Skeletal muscle tissue (tissue), 5 donors: Measurements from ENCODE around the gene RARA. TPM values are rescaled to one million over a fixed set of nuclear protein-coding genes. Genes with fewer than 3 reads are reported as not detected.

ENCODE experiments used
- H3K27ac ChIP-seq: one replicate; pipeline ENCODE4 v1.7.0; 2013; ENCODE audit warnings: mild to moderate bottlenecking, low read depth, low read length, inconsistent platforms
- H3K27me3 ChIP-seq, 3 donors: one replicate each; pipeline ENCODE4 v1.7.0; 2013; ENCODE audit warnings: low read length in 3 of 3; ENCODE audit not compliant: control insufficient read depth in 3 of 3, insufficient read depth in 3 of 3
- H3K36me3 ChIP-seq, 3 donors: one replicate each; pipeline ENCODE4 v1.7.0; 2013; ENCODE audit warnings: low read length in 3 of 3; ENCODE audit not compliant: control insufficient read depth in 3 of 3, insufficient read depth in 3 of 3
- H3K4me1 ChIP-seq, 3 donors: one replicate each; pipeline ENCODE4 v1.7.0; 2013; ENCODE audit warnings: low read length in 3 of 3, mild to moderate bottlenecking in 3 of 3; ENCODE audit not compliant: control insufficient read depth in 3 of 3, insufficient read depth in 3 of 3
- H3K4me3 ChIP-seq, 3 donors: one replicate each; pipeline ENCODE4 v1.7.0; 2013; ENCODE audit warnings: low read length in 3 of 3
- H3K9ac ChIP-seq, 3 donors: one replicate each; pipeline ENCODE4 v1.7.0; 2013; ENCODE audit warnings: low read length in 3 of 3, mild to moderate bottlenecking in 3 of 3, moderate library complexity in 2 of 3, low read depth in 1 of 3
- H3K9me3 ChIP-seq, 3 donors: one replicate each; pipeline ENCODE4 v1.7.0; 2013; ENCODE audit warnings: low read length in 3 of 3; ENCODE audit not compliant: control insufficient read depth in 3 of 3
- small RNA-seq: library from RNA; depleted of rRNA; stranded (forward); fragments of <200 nt; gene quantifications from one replicate; pipeline ENCODE3, GENCODE V24; 2014
- total RNA-seq: library from RNA; depleted of rRNA; stranded (reverse); fragments of >200 nt; gene quantifications from one replicate; pipeline ENCODE4 v1.2.3, GENCODE V29; 2014
- donor health status: Osteomylitis.

The RARA gene
- total RNA-seq, 1 donor from 2014 or later: 17.2 TPM

DNA sequence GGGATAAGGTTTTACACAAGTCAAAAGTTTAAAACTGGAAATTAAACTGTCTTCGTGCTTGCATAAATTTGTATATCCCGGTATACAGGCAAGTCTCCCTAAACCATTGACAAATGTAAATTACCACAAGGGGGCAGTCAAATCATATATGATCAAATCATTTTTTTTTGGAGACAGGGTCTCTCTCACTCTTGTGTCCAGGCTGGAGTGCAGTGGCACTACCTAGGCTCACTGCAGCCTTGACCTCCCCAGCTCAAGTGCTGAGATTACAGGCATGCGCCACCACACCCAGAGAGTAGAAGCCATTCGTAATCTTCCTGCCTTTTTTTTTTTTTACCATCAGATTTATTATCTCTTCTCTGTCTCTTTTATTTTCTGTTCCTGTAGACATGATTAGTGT, 90.2 kb downstream of the RARA start:
- H3K27ac ChIP-seq: no peak overlapping the region
- no peaks in the 10 kb centered on the region for H3K36me3 ChIP-seq
- no peaks in the 10 kb centered on the region for H3K4me1 ChIP-seq
- no peaks in the 10 kb centered on the region for H3K27me3 ChIP-seq
- no peak overlapping the region for H3K9ac ChIP-seq
- H3K4me3 ChIP-seq: no peak overlapping the region
- no peaks in the 10 kb centered on the region for H3K9me3 ChIP-seq

- no peaks in the 10 kb centered on the region for H3K36me3 ChIP-seq
- H3K9ac ChIP-seq: no peak overlapping the region
- no peaks in the 10 kb centered on the region for H3K9me3 ChIP-seq
- no peaks in the 10 kb centered on the region for H3K4me1 ChIP-seq
- no peaks in the 10 kb centered on the region for H3K27me3 ChIP-seq
- H3K4me3 ChIP-seq: no peak overlapping the region
- H3K27ac ChIP-seq: no peak overlapping the region
Measured at GRCh38 chr17:40402668-40403067, 93.7 kb downstream of the RARA start.

DNA sequence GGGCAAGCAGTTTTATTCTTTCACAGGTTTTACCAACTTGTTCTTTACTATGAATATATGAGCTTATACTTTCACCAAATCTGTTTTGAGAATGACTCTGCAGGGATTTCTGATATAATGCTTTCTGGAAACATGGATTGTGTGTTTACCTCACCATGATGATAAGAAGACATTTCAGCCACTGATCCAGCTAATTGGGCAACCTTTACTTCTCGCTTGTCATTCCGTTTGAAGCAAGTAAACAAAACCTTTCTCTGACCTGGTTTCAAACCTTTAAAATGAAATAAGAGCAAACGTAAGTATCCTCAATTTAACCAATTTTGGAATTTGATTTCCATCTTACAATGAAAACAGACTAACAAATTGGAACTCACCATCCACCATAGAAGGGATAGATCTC, 95.0 kb downstream of the RARA start:
- H3K36me3 ChIP-seq: no peaks in the 10 kb centered on the region

More for the DNA sequence above, 95.0 kb downstream of the RARA start:
- no peak overlapping the region for H3K4me3 ChIP-seq
- no peaks in the 10 kb centered on the region for H3K9me3 ChIP-seq
- H3K27ac ChIP-seq: no peak overlapping the region
- no peak overlapping the region for H3K9ac ChIP-seq
- H3K27me3 ChIP-seq: no peaks in the 10 kb centered on the region
- H3K4me1 ChIP-seq: no peaks in the 10 kb centered on the region

Small RNA genes lying within 50 kb of the gene (small RNA-seq; reads per million reads assigned to genes)
- not detected for gene RF00019
- gene RNA5SP441: not detected

Other genes starting within 250 kb of the RARA start
- 30.8 TPM for gene THRA, start 246.2 kb upstream of the RARA start, total RNA-seq
- 1.0 TPM for gene NR1D1, start 208.6 kb upstream of the RARA start, total RNA-seq
- 53.8 TPM for gene MSL1, start 187.2 kb upstream of the RARA start, total RNA-seq
- 21.4 TPM for gene CASC3, start 168.6 kb upstream of the RARA start, total RNA-seq
- 1.0 TPM for gene RAPGEFL1, start 131.7 kb upstream of the RARA start, total RNA-seq
- 5.7 TPM for gene WIPF2, start 89.9 kb upstream of the RARA start, total RNA-seq
- 4.2 TPM for gene CDC6, start 21.3 kb upstream of the RARA start, total RNA-seq
- gene GJD3, start 55.6 kb downstream of the RARA start, total RNA-seq: 0.52 TPM
- gene TOP2A, start 108.7 kb downstream of the RARA start, total RNA-seq: 21.4 TPM
- gene IGFBP4, start 134.3 kb downstream of the RARA start, total RNA-seq: 76.2 TPM
- gene TNS4, start 192.4 kb downstream of the RARA start, total RNA-seq: not detected